ENCODE measurements around the gene COMMD9. TPM values are rescaled to one million over a fixed set of nuclear protein-coding genes. Genes with fewer than 3 reads are reported as not detected.

COMMD9 gene
- total RNA-seq, 1 donor from 2014 or later, result 61.0 TPM

DNA sequence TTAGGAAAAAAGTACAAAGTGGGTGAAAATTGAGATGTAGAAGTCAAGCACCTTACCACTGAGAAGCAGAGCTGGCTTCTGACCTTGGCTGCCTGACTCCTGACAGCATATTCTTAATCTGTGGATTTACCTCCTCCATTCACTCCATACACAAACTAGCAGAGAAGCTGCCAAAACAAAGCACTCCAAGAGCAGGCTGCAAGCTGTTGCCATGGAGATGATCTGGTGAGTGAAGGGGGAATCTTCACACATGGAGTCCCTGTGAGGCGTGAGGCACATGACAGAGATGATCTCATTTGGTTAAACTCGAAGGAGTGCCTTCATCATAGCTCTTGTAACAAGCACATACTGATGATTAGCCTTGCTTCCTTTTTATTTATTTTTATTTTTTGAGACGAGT lies 16.1 kb downstream of the COMMD9 start:
- ChIA-PET CTCF (interaction anchor here (1.1 kb wide), 1 partner anchor 657 kb away, joined by 3 read pairs; no protein-coding TSS in a partner anchor), POLR2A (no interaction called here)
- H3K9me3 Mint-ChIP-seq, result no peaks in the 10 kb centered on the region
- no peak overlapping the region for H3K27ac Mint-ChIP-seq
- no peak for ATAC-seq (ENCODE audit: low read depth)
- intact Hi-C loops (cut with micrococcal nuclease), result no loop called here
- TF ChIP-seq, protein P1, sequence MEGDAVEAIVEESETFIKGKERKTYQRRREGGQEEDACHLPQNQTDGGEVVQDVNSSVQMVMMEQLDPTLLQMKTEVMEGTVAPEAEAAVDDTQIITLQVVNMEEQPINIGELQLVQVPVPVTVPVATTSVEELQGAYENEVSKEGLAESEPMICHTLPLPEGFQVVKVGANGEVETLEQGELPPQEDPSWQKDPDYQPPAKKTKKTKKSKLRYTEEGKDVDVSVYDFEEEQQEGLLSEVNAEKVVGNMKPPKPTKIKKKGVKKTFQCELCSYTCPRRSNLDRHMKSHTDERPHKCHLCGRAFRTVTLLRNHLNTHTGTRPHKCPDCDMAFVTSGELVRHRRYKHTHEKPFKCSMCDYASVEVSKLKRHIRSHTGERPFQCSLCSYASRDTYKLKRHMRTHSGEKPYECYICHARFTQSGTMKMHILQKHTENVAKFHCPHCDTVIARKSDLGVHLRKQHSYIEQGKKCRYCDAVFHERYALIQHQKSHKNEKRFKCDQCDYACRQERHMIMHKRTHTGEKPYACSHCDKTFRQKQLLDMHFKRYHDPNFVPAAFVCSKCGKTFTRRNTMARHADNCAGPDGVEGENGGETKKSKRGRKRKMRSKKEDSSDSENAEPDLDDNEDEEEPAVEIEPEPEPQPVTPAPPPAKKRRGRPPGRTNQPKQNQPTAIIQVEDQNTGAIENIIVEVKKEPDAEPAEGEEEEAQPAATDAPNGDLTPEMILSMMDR (IDR thresholded peaks at IDR 0.05), result no peak
- no peak overlapping the region for H3K4me3 Mint-ChIP-seq
- H3K27me3 Mint-ChIP-seq, result no peaks in the 10 kb centered on the region
- H3K36me3 Mint-ChIP-seq (ENCODE audit: low read depth), result peaks cover 75% of the 10 kb centered on the region
- H3K4me1 Mint-ChIP-seq, result no peaks in the 10 kb centered on the region
- no peak for DNase-seq

GRCh38 chr11:36271794-36272407 lies 17.3 kb downstream of the COMMD9 start:
- Mint-ChIP-seq H3K36me3 (ENCODE audit: low read depth) (peaks cover 65% of the 10 kb centered on the region), H3K4me1 (no peaks in the 10 kb centered on the region), H3K27me3 (no peaks in the 10 kb centered on the region), H3K4me3 (no peak overlapping the region), H3K9me3 (no peaks in the 10 kb centered on the region), H3K27ac (no peak overlapping the region)
- ATAC-seq (ENCODE audit: low read depth) (no peak), DNase-seq (no peak)
- TF ChIP-seq, protein P1 (IDR thresholded peaks at IDR 0.05), result no peak
- intact Hi-C loops (cut with micrococcal nuclease), result no loop called here
- CTCF ChIA-PET, result interaction anchor here (0.6 kb wide), 1 partner anchor 208 kb away, joined by 3 read pairs; no protein-coding TSS in a partner anchor
- POLR2A ChIA-PET, result no interaction called here

DNA sequence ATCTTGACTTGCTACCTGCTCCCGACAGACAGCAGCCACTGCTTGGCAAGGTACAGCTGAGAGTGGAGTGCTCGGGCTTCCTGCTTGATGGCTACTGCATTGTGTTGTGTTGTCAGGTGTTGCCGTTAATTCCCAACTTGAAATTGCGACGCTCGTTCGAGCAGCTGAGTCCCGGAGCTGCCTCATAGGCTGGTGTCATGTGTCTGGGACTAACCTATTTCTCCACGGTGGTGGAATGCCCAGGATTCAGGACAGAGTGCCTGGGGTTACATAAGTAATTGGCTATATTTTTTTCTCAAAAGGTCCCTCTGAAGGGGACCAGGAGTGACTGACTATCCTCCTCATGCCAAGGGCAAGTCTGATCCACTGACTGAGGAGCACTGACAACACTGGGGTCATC lies 18.5 kb downstream of the COMMD9 start:
- intact Hi-C loops (cut with micrococcal nuclease), result no loop called here
- H3K27ac Mint-ChIP-seq, result no peak overlapping the region
- peaks cover 3% of the 10 kb centered on the region for H3K27me3 Mint-ChIP-seq
- no peaks in the 10 kb centered on the region for H3K4me1 Mint-ChIP-seq
- TF ChIP-seq, protein P1 (IDR thresholded peaks at IDR 0.05), result no peak
- H3K9me3 Mint-ChIP-seq, result no peaks in the 10 kb centered on the region
- H3K36me3 Mint-ChIP-seq (ENCODE audit: low read depth), result peaks cover 56% of the 10 kb centered on the region
- POLR2A ChIA-PET, result no interaction called here
- CTCF ChIA-PET, result no interaction called here
- ATAC-seq (ENCODE audit: low read depth) (no peak), DNase-seq (no peak)
- no peak overlapping the region for H3K4me3 Mint-ChIP-seq

DNA sequence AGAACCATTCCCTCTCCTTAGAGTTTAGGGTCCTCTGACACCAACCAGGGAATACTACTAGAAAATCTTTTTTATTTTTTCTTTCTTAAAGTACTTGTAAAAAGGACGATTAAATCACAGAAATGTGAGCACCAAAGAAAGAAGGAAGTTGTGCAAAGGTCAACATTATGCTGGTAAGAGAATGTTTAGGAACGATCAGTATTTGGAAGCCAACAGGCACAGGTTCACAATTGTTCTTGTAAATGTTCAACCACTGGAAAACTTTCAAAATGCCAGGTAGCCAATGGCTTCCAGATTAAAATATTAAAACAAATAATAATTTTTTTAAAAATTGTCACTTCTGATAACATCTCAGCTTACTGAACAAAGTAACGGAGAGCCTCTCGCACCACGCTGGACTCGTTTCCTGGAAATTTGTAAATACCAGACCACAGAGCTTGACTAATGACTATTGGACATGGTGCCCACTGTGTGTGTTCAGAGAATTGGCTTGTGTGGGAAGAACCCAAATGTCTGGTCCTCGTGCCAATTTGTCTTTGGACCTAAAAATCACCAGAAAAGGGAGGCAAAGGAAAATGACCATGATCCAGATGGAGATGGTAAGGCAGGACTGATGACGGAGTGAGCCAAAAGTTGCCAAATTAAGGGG lies 20.8 kb downstream of the COMMD9 start:
- POLR2A ChIA-PET, result no interaction called here
- peaks cover 3% of the 10 kb centered on the region for H3K27me3 Mint-ChIP-seq
- CTCF ChIA-PET, result interaction anchor here (3.0 to 5.1 kb wide), 2 partner anchors 446 to 653 kb away, joined by 19 to 39 read pairs; no protein-coding TSS in a partner anchor
- ATAC-seq (ENCODE audit: low read depth), result no peak
- no peaks in the 10 kb centered on the region for H3K4me1 Mint-ChIP-seq
- TF ChIP-seq, protein P1 (IDR thresholded peaks at IDR 0.05), result no peak
- no peak overlapping the region for H3K4me3 Mint-ChIP-seq
- DNase-seq, result no peak
- H3K9me3 Mint-ChIP-seq, result no peaks in the 10 kb centered on the region
- no peak overlapping the region for H3K27ac Mint-ChIP-seq
- peaks cover 36% of the 10 kb centered on the region for H3K36me3 Mint-ChIP-seq (ENCODE audit: low read depth)
- intact Hi-C loops (cut with micrococcal nuclease), result loop anchor here (5.0 kb wide), 3 partner anchors 446 to 1341 kb away; no protein-coding TSS in a partner anchor

- TF ChIP-seq, protein P1 (IDR thresholded peaks at IDR 0.05), result no peak
- intact Hi-C loops (cut with micrococcal nuclease), result loop anchor here (1.0 to 5.0 kb wide), 4 partner anchors 444 to 1339 kb away; no protein-coding TSS in a partner anchor
- Mint-ChIP-seq H3K27ac (no peak overlapping the region), H3K4me1 (no peaks in the 10 kb centered on the region), H3K27me3 (peaks cover 8% of the 10 kb centered on the region), H3K36me3 (ENCODE audit: low read depth) (peaks cover 20% of the 10 kb centered on the region), H3K9me3 (no peaks in the 10 kb centered on the region), H3K4me3 (no peak overlapping the region)
- ATAC-seq (ENCODE audit: low read depth), result no peak
- CTCF ChIA-PET, result interaction anchor here (1.1 to 5.1 kb wide), 8 partner anchors 8 to 657 kb away, joined by 3 to 39 read pairs (median 8); partner anchors contain the start of gene FJX1
- DNase-seq, result no peak
- POLR2A ChIA-PET, result no interaction called here
These were observed 22.5 kb downstream of the COMMD9 start for GRCh38 chr11:36266767-36267166.

All from activated B cell treated with CpG ODN at 0.5 μM for 24 hours (primary cell).